ENCODE measurements around the gene CAPZA1. TPM values are rescaled to one million over a fixed set of nuclear protein-coding genes. Genes with fewer than 3 reads are reported as not detected.
A peak's percentile ranks its signal among the peaks of the same experiment; 100 is the strongest.

Gene CAPZA1
- total RNA-seq, 1 experiment from 2014 or later = 171 TPM

- POLR2A ChIA-PET (ENCODE audit: low non-redundant PET) = no interaction called here
- intact Hi-C loops (cut with micrococcal nuclease; ENCODE audit: unreplicated experiment) = no loop called here
- no TSS peak for BruUV-seq (replicated peaks)
- H3K27ac ChIP-seq (ENCODE audit: low read depth, low read length, poor library complexity, severe bottlenecking) = no peak overlapping the region
- H3K9me3 ChIP-seq (ENCODE audit: low read depth, low read length, poor library complexity, severe bottlenecking) = no peaks in the 10 kb centered on the region
- no peak for DNase-seq (ENCODE audit: low spot score)
- H3K4me1 ChIP-seq (ENCODE audit: insufficient read depth, low read length, poor library complexity, severe bottlenecking) = no peaks in the 10 kb centered on the region
- CTCF ChIA-PET = no interaction called here
- H3K27me3 ChIP-seq (replicated peaks; ENCODE audit: insufficient read depth, low read depth, low read length, poor library complexity) = no peaks in the 10 kb centered on the region
- peaks cover 22% of the 10 kb centered on the region for H3K36me3 ChIP-seq (ENCODE audit: insufficient read depth, low read length, poor library complexity, severe bottlenecking)
- no peak overlapping the region for H3K4me3 ChIP-seq (ENCODE audit: low read depth, low read length, poor library complexity, severe bottlenecking)
- TF ChIP-seq CTCF (conservative IDR thresholded peaks at IDR 0.05; ENCODE audit: low read depth, low read length) (no peak), EZH2 (IDR thresholded peaks at IDR 0.05; ENCODE audit: borderline replicate concordance, low read depth, low read length, poor library complexity, severe bottlenecking) (no peak)
Measured at GRCh38 chr1:112687785-112688496, 68.3 kb downstream of the CAPZA1 start.

DNA sequence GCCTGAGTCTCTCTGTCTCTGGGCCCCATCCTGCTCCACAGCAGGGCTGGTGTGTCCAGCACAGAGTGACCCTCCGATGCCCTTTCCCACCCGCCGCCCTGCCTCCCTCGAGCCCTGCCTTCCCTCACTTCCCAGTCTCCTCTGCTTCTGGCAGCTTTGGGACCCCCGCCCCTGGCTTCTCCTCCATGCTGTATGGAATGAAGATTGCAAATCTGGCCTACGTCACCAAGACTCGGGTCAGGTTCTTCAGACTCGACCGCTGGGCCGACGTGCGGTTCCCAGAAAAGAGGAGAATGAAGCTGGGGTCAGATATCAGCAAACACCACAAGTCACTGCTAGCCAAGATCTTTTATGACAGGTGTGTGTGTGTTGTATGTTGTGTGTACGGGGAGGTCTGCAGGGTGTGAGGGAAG lies 69.2 kb downstream of the CAPZA1 start:
- ChIA-PET POLR2A (ENCODE audit: low non-redundant PET) (interaction anchor here (0.5 kb wide), 1 partner anchor 16 kb away, joined by 3 read pairs; no protein-coding TSS in a partner anchor), CTCF (no interaction called here)
- H3K27ac ChIP-seq (ENCODE audit: low read depth, low read length, poor library complexity, severe bottlenecking) = no peak overlapping the region
- peaks cover 24% of the 10 kb centered on the region for H3K36me3 ChIP-seq (ENCODE audit: insufficient read depth, low read length, poor library complexity, severe bottlenecking)
- BruUV-seq (replicated peaks) = no TSS peak
- no peaks in the 10 kb centered on the region for H3K4me1 ChIP-seq (ENCODE audit: insufficient read depth, low read length, poor library complexity, severe bottlenecking)
- H3K4me3 ChIP-seq (ENCODE audit: low read depth, low read length, poor library complexity, severe bottlenecking) = no peak overlapping the region
- H3K27me3 ChIP-seq (replicated peaks; ENCODE audit: insufficient read depth, low read depth, low read length, poor library complexity) = no peaks in the 10 kb centered on the region
- no peak for DNase-seq (ENCODE audit: low spot score)
- intact Hi-C loops (cut with micrococcal nuclease; ENCODE audit: unreplicated experiment) = no loop called here
- H3K9me3 ChIP-seq (ENCODE audit: low read depth, low read length, poor library complexity, severe bottlenecking) = no peaks in the 10 kb centered on the region
- TF ChIP-seq EZH2 (IDR thresholded peaks at IDR 0.05; ENCODE audit: borderline replicate concordance, low read depth, low read length, poor library complexity, severe bottlenecking) (no peak), CTCF (conservative IDR thresholded peaks at IDR 0.05; ENCODE audit: low read depth, low read length) (no peak)

GRCh38 chr1:112689196-112689841 lies 69.7 kb downstream of the CAPZA1 start:
- DNase-seq (ENCODE audit: low spot score) = no peak
- H3K36me3 ChIP-seq (ENCODE audit: insufficient read depth, low read length, poor library complexity, severe bottlenecking) = peaks cover 30% of the 10 kb centered on the region
- no peaks in the 10 kb centered on the region for H3K9me3 ChIP-seq (ENCODE audit: low read depth, low read length, poor library complexity, severe bottlenecking)
- H3K4me3 ChIP-seq (ENCODE audit: low read depth, low read length, poor library complexity, severe bottlenecking) = no peak overlapping the region
- ChIA-PET CTCF (no interaction called here), POLR2A (ENCODE audit: low non-redundant PET) (no interaction called here)
- BruUV-seq (replicated peaks) = TSS peak; percentile 20
- H3K4me1 ChIP-seq (ENCODE audit: insufficient read depth, low read length, poor library complexity, severe bottlenecking) = no peaks in the 10 kb centered on the region
- intact Hi-C loops (cut with micrococcal nuclease; ENCODE audit: unreplicated experiment) = no loop called here
- TF ChIP-seq CTCF (conservative IDR thresholded peaks at IDR 0.05; ENCODE audit: low read depth, low read length) (no peak), EZH2 (IDR thresholded peaks at IDR 0.05; ENCODE audit: borderline replicate concordance, low read depth, low read length, poor library complexity, severe bottlenecking) (no peak)
- no peaks in the 10 kb centered on the region for H3K27me3 ChIP-seq (replicated peaks; ENCODE audit: insufficient read depth, low read depth, low read length, poor library complexity)
- H3K27ac ChIP-seq (ENCODE audit: low read depth, low read length, poor library complexity, severe bottlenecking) = no peak overlapping the region
